ENCODE data around the gene H2BW1. TPM values are rescaled to one million over a fixed set of nuclear protein-coding genes. Genes with fewer than 3 reads are reported as not detected.
"Not testable (repeated sequence)": the region's sequence is repeated elsewhere in the genome, so short reads cannot be mapped to it uniquely, and the experiment has no call there.

H2BW1 gene
- total RNA-seq (2014; rRNA removed) = not detected in 2 replicates
- Bru-seq, nascent RNA = not detected
- BruChase-seq, experiment 1, labeled RNA remaining after a 6-hour chase = not detected
- not detected for BruChase-seq, experiment 2, labeled RNA remaining after a 2-hour chase
- long read RNA-seq = 0 reads

DNA sequence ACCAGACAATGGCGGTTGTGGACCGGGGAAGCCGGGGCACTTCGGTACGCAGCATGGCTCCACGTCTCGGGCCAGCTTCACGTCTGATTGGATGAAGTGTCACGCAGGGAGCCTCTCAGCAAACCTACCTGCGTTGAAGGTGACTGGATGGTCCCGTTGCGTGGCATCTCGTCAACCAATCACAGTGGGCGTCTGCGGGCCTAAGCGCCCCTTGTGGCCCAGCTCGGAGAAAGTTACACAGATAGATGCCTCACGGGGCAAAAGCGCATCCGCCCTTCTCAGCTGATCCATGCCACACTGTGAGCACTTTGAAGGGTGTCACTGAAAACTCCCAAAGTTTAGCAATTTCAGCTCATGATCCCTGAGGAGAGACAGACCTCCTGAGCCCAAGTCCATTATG, at the start of gene H2BW1:
TSS of gene H2BW1 (minus strand) at position 103 of the 400 bp plus-strand sequence. CDS start 132 bp downstream, outside the sequence.
- intact Hi-C loops (cut with micrococcal nuclease) = no loop called here

GRCh38 chrX:104062636-104063035, 49.1 kb upstream of the H2BW1 start:
- H4K20me1 ChIP-seq (ENCODE audit: low read length); H3K27me3 ChIP-seq (ENCODE audit: low read length); H3K4me3 ChIP-seq (ENCODE audit: low read length); CTCF ChIA-PET; intact Hi-C loops (cut with micrococcal nuclease); H3K9me2 ChIP-seq (replicated peaks; ENCODE audit: low read length); ATAC-seq; BruUV-seq (replicated peaks); H3K4me1 ChIP-seq (ENCODE audit: insufficient read depth, low read length); H3F3A ChIP-seq (ENCODE audit: low read length, unreplicated experiment); H3K27ac ChIP-seq (ENCODE audit: low read length); H3K9me3 ChIP-seq (ENCODE audit: low read length); H3K9ac ChIP-seq (ENCODE audit: low read length); DNase-seq; H3K4me2 ChIP-seq (ENCODE audit: low read length); H3K79me2 ChIP-seq (ENCODE audit: low read length); H3K36me3 ChIP-seq (ENCODE audit: low read depth, low read length); POLR2A ChIA-PET (ENCODE audit: unreplicated experiment); H2AFZ ChIP-seq (ENCODE audit: low read length): not testable (repeated sequence)

More for the DNA sequence above, at the start of gene H2BW1:
- Histone ChIP-seq H4K20me1 (ENCODE audit: low read length) (no peaks in the 10 kb centered on the region), H3K27ac (ENCODE audit: low read length) (no peak within 1 kb of the TSS), H3K4me2 (ENCODE audit: low read length) (0 out of 2 replicates have a peak within 1 kb of the TSS, but pooled peaks have one; percentile 22), H3K36me3 (ENCODE audit: low read depth, low read length) (no peaks in the 10 kb centered on the region), H3K9me2 (replicated peaks; ENCODE audit: low read length) (no peaks in the 10 kb centered on the region), H3K27me3 (ENCODE audit: low read length) (peaks cover 65% of the 10 kb centered on the region), H2AFZ (ENCODE audit: low read length) (no peak within 1 kb of the TSS), H3K4me1 (ENCODE audit: insufficient read depth, low read length) (no peaks in the 10 kb centered on the region), H3K4me3 (ENCODE audit: low read length) (no peak within 1 kb of the TSS), H3K9me3 (ENCODE audit: low read length) (no peaks in the 10 kb centered on the region), H3K79me2 (ENCODE audit: low read length) (no peaks in the 10 kb centered on the region), H3F3A (ENCODE audit: low read length, unreplicated experiment) (no peaks in the 10 kb centered on the region), H3K9ac (ENCODE audit: low read length) (no peak within 1 kb of the TSS)
- no TSS peak for BruUV-seq (replicated peaks)
- DNase-seq (no peak), ATAC-seq (no peak)
- CTCF ChIA-PET = no interaction called here
- POLR2A ChIA-PET (ENCODE audit: unreplicated experiment) = no interaction called here
- no peak for TF ChIP-seq EZH2phosphoT487 (IDR thresholded peaks at IDR 0.05; ENCODE audit: borderline replicate concordance, low read length)
- TF ChIP-seq, protein P1, sequence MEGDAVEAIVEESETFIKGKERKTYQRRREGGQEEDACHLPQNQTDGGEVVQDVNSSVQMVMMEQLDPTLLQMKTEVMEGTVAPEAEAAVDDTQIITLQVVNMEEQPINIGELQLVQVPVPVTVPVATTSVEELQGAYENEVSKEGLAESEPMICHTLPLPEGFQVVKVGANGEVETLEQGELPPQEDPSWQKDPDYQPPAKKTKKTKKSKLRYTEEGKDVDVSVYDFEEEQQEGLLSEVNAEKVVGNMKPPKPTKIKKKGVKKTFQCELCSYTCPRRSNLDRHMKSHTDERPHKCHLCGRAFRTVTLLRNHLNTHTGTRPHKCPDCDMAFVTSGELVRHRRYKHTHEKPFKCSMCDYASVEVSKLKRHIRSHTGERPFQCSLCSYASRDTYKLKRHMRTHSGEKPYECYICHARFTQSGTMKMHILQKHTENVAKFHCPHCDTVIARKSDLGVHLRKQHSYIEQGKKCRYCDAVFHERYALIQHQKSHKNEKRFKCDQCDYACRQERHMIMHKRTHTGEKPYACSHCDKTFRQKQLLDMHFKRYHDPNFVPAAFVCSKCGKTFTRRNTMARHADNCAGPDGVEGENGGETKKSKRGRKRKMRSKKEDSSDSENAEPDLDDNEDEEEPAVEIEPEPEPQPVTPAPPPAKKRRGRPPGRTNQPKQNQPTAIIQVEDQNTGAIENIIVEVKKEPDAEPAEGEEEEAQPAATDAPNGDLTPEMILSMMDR (conservative IDR thresholded peaks at IDR 0.05; ENCODE audit: low read depth, low read length) = no peak
- TF ChIP-seq EZH2 (IDR thresholded peaks at IDR 0.05; ENCODE audit: low read length, unreplicated experiment) = no peak

GRCh38 chrX:104054956-104055355, 41.4 kb upstream of the H2BW1 start:
- BruUV-seq (replicated peaks); intact Hi-C loops (cut with micrococcal nuclease); H3K9me3 ChIP-seq (ENCODE audit: low read length); POLR2A ChIA-PET (ENCODE audit: unreplicated experiment); DNase-seq; ATAC-seq; H4K20me1 ChIP-seq (ENCODE audit: low read length); H3K79me2 ChIP-seq (ENCODE audit: low read length); H3K27ac ChIP-seq (ENCODE audit: low read length); CTCF ChIA-PET; H3K27me3 ChIP-seq (ENCODE audit: low read length); H3K9ac ChIP-seq (ENCODE audit: low read length); H3K4me3 ChIP-seq (ENCODE audit: low read length); H3K9me2 ChIP-seq (replicated peaks; ENCODE audit: low read length); H3K36me3 ChIP-seq (ENCODE audit: low read depth, low read length); H2AFZ ChIP-seq (ENCODE audit: low read length); H3K4me1 ChIP-seq (ENCODE audit: insufficient read depth, low read length); H3F3A ChIP-seq (ENCODE audit: low read length, unreplicated experiment); H3K4me2 ChIP-seq (ENCODE audit: low read length): not testable (repeated sequence)

DNA sequence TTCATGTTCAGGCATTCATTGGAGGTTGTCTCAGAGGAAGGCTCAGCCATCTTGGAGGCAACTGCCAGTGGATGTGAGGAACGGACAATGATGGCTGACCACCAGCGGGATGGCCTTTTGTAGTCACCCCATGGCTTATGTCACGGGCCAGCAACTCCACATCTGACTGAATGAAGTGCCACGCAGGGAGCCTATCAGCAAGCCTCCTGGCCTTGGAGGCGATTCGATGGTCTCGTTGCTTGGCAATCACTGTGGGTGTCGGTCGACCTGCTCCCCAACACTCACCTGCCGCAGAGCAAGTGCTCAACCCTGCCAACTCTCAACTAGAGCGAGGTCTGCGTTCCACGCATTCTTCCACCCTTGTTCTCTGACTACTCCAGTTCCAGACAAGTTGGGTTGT, 33.7 kb upstream of the H2BW1 start:
- ChIA-PET CTCF (no interaction called here), POLR2A (ENCODE audit: unreplicated experiment) (no interaction called here)
- no peaks in the 10 kb centered on the region for H3F3A ChIP-seq (ENCODE audit: low read length, unreplicated experiment)
- TF ChIP-seq, protein P1 (conservative IDR thresholded peaks at IDR 0.05; ENCODE audit: low read depth, low read length) = no peak
- TF ChIP-seq EZH2 (IDR thresholded peaks at IDR 0.05; ENCODE audit: low read length, unreplicated experiment) (no peak), EZH2phosphoT487 (IDR thresholded peaks at IDR 0.05; ENCODE audit: borderline replicate concordance, low read length) (no peak)
- no peak overlapping the region for H3K4me2 ChIP-seq (ENCODE audit: low read length)
- no peak overlapping the region for H3K9ac ChIP-seq (ENCODE audit: low read length)
- intact Hi-C loops (cut with micrococcal nuclease) = no loop called here
- H3K9me3 ChIP-seq (ENCODE audit: low read length) = no peaks in the 10 kb centered on the region
- H3K27ac ChIP-seq (ENCODE audit: low read length) = no peak overlapping the region
- DNase-seq (no peak), ATAC-seq (no peak)
- no peaks in the 10 kb centered on the region for H3K9me2 ChIP-seq (replicated peaks; ENCODE audit: low read length)
- no peaks in the 10 kb centered on the region for H3K4me1 ChIP-seq (ENCODE audit: insufficient read depth, low read length)
- H3K79me2 ChIP-seq (ENCODE audit: low read length) = no peaks in the 10 kb centered on the region
- H3K27me3 ChIP-seq (ENCODE audit: low read length) = peaks cover 50% of the 10 kb centered on the region
- BruUV-seq (replicated peaks) = no TSS peak
- H3K4me3 ChIP-seq (ENCODE audit: low read length) = no peak overlapping the region
- no peak overlapping the region for H2AFZ ChIP-seq (ENCODE audit: low read length)
- H4K20me1 ChIP-seq (ENCODE audit: low read length) = no peaks in the 10 kb centered on the region
- no peaks in the 10 kb centered on the region for H3K36me3 ChIP-seq (ENCODE audit: low read depth, low read length)

Data from PC-3 (cell line).